Keratinocyte (primary cell): ENCODE measurements around the gene FAM83G. TPM values are rescaled to one million over a fixed set of nuclear protein-coding genes. Genes with fewer than 3 reads are reported as not detected.

Experiments used
- DNase-seq: peaks from one replicate; pipeline ENCODE4 v3.0.0-alpha.2; 2011; ENCODE audit warnings: low read depth, missing footprints, low spot score
- FAIRE-seq: peaks from 2 replicates; lab custom pipeline; 2011; peaks lifted over from hg19 to GRCh38; lab: Jason Lieb, UNC
- H2AFZ ChIP-seq: 2 replicates; pipeline ENCODE4 v1.6.0; 2012; ENCODE audit warnings: low read length, control low read depth, inconsistent platforms; ENCODE audit not compliant: control insufficient read depth
- H3K27ac ChIP-seq: 2 replicates; pipeline ENCODE4 v1.5.1; 2011; ENCODE audit warnings: low read length; ENCODE audit not compliant: control insufficient read depth, insufficient read depth
- H3K27me3 ChIP-seq: 3 replicates; pipeline ENCODE4 v1.6.0; 2011; ENCODE audit warnings: low read length; ENCODE audit not compliant: control insufficient read depth, insufficient read depth; ENCODE audit errors: extremely low read depth
- H3K36me3 ChIP-seq, 2 experiments: 2 replicates in 1 of 2; 3 replicates in 1 of 2; pipeline ENCODE4 v1.5.1; 2011; ENCODE audit warnings: low read length in 2 of 2, mild to moderate bottlenecking in 1 of 2; ENCODE audit not compliant: control insufficient read depth in 2 of 2, insufficient read depth in 2 of 2; ENCODE audit errors: extremely low read depth in 1 of 2
- H3K4me1 ChIP-seq: 3 replicates; pipeline ENCODE4 v1.5.1; 2011; ENCODE audit warnings: low read length; ENCODE audit not compliant: control insufficient read depth, insufficient read depth; ENCODE audit errors: extremely low read depth
- H3K4me2 ChIP-seq: 3 replicates; pipeline ENCODE4 v1.6.0; 2011; ENCODE audit warnings: low read depth, low read length; ENCODE audit not compliant: control insufficient read depth, insufficient read depth; ENCODE audit errors: extremely low read depth
- H3K4me3 ChIP-seq, 3 experiments: fragments of 200-600 bp in 1 of 3; sonication (generic) in 1 of 3; 2 replicates in 2 of 3; 3 replicates in 1 of 3; pipeline ENCODE4 v1.5.1; 2011 to 2016; ENCODE audit warnings: low read length in 3 of 3, mild to moderate bottlenecking in 3 of 3, control low read depth in 2 of 3, inconsistent platforms in 1 of 3, low read depth in 1 of 3, mixed read lengths in 1 of 3, mixed run types in 1 of 3, moderate library complexity in 1 of 3; ENCODE audit not compliant: control insufficient read depth in 2 of 3, insufficient read depth in 2 of 3; ENCODE audit errors: extremely low read depth in 1 of 3
- H3K79me2 ChIP-seq: 2 replicates; pipeline ENCODE4 v1.6.0; 2012; ENCODE audit warnings: low read length; ENCODE audit not compliant: control insufficient read depth, insufficient read depth
- H3K9ac ChIP-seq: 3 replicates; pipeline ENCODE4 v1.6.0; 2011; ENCODE audit warnings: low read length; ENCODE audit not compliant: control insufficient read depth, insufficient read depth; ENCODE audit errors: extremely low read depth
- H3K9me1 ChIP-seq: 3 replicates; pipeline ENCODE4 v1.6.0; 2011; ENCODE audit warnings: low read length; ENCODE audit not compliant: control insufficient read depth, insufficient read depth; ENCODE audit errors: extremely low read depth
- H3K9me3 ChIP-seq: 2 replicates; pipeline ENCODE4 v1.5.1; 2012; ENCODE audit warnings: low read depth, low read length; ENCODE audit not compliant: control insufficient read depth
- H4K20me1 ChIP-seq: 3 replicates; pipeline ENCODE4 v1.6.0; 2011; ENCODE audit warnings: low read length; ENCODE audit not compliant: control insufficient read depth, insufficient read depth; ENCODE audit errors: extremely low read depth
- CTCF ChIP-seq, 3 experiments: IDR thresholded peaks in 1 of 3; conservative IDR thresholded peaks in 1 of 3; optimal IDR thresholded peaks in 1 of 3; 2 replicates in 2 of 3; 3 replicates in 1 of 3; pipeline versions ENCODE3 to v1.5.1; 2011; ENCODE audit warnings: low read length in 3 of 3, mild to moderate bottlenecking in 3 of 3, moderate library complexity in 2 of 3, control low read depth in 1 of 3, inconsistent platforms in 1 of 3; ENCODE audit not compliant: insufficient read depth in 2 of 3; ENCODE audit errors: extremely low read depth in 1 of 3
- EZH2 ChIP-seq: IDR thresholded peaks from one replicate; pipeline ENCODE4 v1.6.1; 2012; ENCODE audit warnings: inconsistent platforms, mild to moderate bottlenecking, low read length, moderate library complexity
- dilution Hi-C: fragments of 300-500 bp; cut with MboI; formaldehyde crosslinking; loops from one replicate; pipeline ENCODE4 v1.7.0; 2020; ENCODE audit warnings: low sequenced_read_pairs; ENCODE audit not compliant: extremely low pct_ligation_motif_present
- polyA plus RNA-seq, 5 experiments: library from polyadenylated mRNA; depleted of rRNA in 3 of 5; stranded (reverse) in 3 of 5; stranded (forward) in 1 of 5; unstranded in 1 of 5; fragments of >200 nt; gene quantifications; 1 replicate in 1 of 5; 2 replicates in 3 of 5; 3 replicates in 1 of 5; pipeline versions ENCODE4 v1.2.1 to v1.2.3, GENCODE V29; 2011 to 2012; ENCODE audit warnings: missing spikeins in 2 of 5, low read depth in 1 of 5, low replicate concordance in 1 of 5

FAM83G gene
- polyA plus RNA-seq, 1 donor (not counting 4 experiments of a cell fraction or from before 2014, with no cell fraction given): 23.2 TPM

- DNase-seq: no peak
- no peak for FAIRE-seq
- Histone ChIP-seq H3K79me2 (peaks cover 49% of the 10 kb centered on the region), H3K36me3 (peaks cover 49 to 63% of the 10 kb centered on the region in 2 experiments), H4K20me1 (peaks cover 26% of the 10 kb centered on the region), H3K27ac (no peak overlapping the region), H3K4me1 (peaks cover 41% of the 10 kb centered on the region), H3K4me2 (no peak overlapping the region), H3K9ac (no peak overlapping the region), H3K9me3 (no peaks in the 10 kb centered on the region), H3K9me1 (peaks cover 10% of the 10 kb centered on the region), H3K27me3 (no peaks in the 10 kb centered on the region), H2AFZ (no peak overlapping the region), H3K4me3 (no peak overlapping the region)
- dilution Hi-C loops: no loop called here
- TF ChIP-seq CTCF (optimal IDR thresholded peaks at IDR 0.05 in 1 of 3, IDR thresholded peaks at IDR 0.05 in 1 of 3, conservative IDR thresholded peaks at IDR 0.05 in 1 of 3; ENCODE audit: extremely low read depth in 1 of 3, insufficient read depth in 2 of 3, low read length in 3 of 3) (no peak), EZH2 (no peak)
Measured at GRCh38 chr17:18986541-18987229, 17.9 kb downstream of the FAM83G start.

- Histone ChIP-seq H2AFZ (no peak overlapping the region), H3K79me2 (peaks cover 37% of the 10 kb centered on the region), H3K9ac (no peak overlapping the region), H3K4me2 (no peak overlapping the region), H3K9me3 (no peaks in the 10 kb centered on the region), H3K4me1 (peaks cover 33% of the 10 kb centered on the region), H3K27ac (no peak overlapping the region), H3K9me1 (peaks cover 6% of the 10 kb centered on the region), H3K27me3 (no peaks in the 10 kb centered on the region), H3K36me3 (peaks cover 50 to 65% of the 10 kb centered on the region in 2 experiments), H4K20me1 (peaks cover 23% of the 10 kb centered on the region), H3K4me3 (no peak overlapping the region)
- TF ChIP-seq EZH2 (no peak), CTCF (optimal IDR thresholded peaks at IDR 0.05 in 1 of 3, IDR thresholded peaks at IDR 0.05 in 1 of 3, conservative IDR thresholded peaks at IDR 0.05 in 1 of 3; ENCODE audit: extremely low read depth in 1 of 3, insufficient read depth in 2 of 3, low read length in 3 of 3) (no peak)
- dilution Hi-C loops: no loop called here
- FAIRE-seq (no peak), DNase-seq (no peak)
Measured at GRCh38 chr17:18985475-18985874, 19.1 kb downstream of the FAM83G start.
